NCI-H2196 (cell line): ENCODE results near the gene CRHR2.
"Not testable (repeated sequence)": the region's sequence is repeated elsewhere in the genome, so short reads cannot be mapped to it uniquely, and the experiment has no call there.

ENCODE experiments used
- DNase-seq: peaks from one replicate; lab custom pipeline; 2025; ENCODE audit not compliant: unreplicated experiment; lab: John Stamatoyannopoulos, UW

Gene CRHR2

DNA sequence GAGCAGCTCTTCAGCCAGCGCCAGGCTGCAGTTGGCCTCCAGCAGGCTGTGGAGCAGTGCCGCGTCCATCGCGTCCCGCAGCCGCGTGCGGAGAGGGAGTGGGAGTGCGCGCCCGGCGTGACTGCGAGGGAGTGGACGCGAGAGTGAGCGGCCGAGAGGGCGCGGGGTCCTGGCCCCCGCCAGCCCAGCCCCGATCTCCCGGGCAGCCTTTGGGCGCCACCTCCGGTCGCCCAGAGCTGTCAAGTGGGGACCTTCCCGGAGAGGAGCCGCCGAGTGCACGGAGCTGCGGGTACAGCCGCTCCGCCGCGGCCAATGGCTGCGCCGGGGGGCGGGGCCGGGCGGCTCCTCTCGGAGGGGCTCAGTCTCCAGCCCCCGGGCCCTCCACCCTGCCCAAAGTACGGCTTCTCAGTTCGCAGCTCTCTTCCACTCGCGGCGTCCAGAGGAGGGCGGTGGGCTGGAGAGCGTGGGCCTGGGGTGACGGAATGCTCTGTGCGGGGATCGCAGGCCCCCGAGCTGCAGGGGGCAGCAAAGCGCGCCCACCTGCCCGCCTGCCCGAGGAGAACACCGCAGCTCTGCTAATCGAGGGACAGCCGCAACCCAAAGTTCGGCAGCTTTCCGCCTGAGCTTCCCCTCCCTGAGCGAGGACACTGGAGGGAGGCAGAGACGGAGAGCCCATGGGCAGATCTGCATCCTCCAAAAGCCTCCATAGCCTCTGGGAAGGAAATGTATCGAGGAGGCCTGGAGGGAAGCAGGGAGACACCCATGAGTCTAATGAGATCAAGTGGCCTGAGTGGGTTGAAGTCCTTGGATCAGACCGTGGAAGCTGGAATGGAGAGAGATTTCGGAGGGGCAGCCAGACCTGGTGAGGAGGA is at the start of gene CRHR2:
TSS of gene CRHR2 (minus strand) at position 245 of the 872 bp plus-strand sequence. CDS start at position 69, 176 bp downstream.
- no peak for DNase-seq

- DNase-seq: no peak
These were observed 49.3 kb upstream of the CRHR2 start for GRCh38 chr7:30731581-30731980.

DNA sequence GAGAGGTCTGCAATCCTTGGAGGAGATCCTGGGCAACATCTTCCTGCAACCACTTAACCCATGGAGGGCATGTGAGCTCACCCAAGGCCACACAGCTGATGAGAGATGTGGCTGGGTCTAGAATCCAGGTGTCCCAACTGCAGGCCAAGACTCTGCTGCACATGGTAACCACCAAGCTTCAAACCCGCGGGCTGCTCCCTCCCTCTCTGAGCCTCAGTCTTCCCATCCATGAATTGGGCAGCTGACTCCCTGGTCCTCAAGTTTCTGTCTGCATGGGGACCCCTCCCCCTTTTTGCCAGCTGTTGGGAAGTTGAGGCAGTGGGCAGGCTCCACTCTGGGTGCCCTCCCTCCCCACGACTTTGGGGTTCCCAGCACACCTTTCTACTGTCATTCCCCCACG is 48.7 kb upstream of the CRHR2 start:
- DNase-seq: no peak

- DNase-seq: no peak
These were observed 47.8 kb upstream of the CRHR2 start for GRCh38 chr7:30730097-30730496.

GRCh38 chr7:30729642-30730041 is 47.4 kb upstream of the CRHR2 start:
- no peak for DNase-seq

DNA sequence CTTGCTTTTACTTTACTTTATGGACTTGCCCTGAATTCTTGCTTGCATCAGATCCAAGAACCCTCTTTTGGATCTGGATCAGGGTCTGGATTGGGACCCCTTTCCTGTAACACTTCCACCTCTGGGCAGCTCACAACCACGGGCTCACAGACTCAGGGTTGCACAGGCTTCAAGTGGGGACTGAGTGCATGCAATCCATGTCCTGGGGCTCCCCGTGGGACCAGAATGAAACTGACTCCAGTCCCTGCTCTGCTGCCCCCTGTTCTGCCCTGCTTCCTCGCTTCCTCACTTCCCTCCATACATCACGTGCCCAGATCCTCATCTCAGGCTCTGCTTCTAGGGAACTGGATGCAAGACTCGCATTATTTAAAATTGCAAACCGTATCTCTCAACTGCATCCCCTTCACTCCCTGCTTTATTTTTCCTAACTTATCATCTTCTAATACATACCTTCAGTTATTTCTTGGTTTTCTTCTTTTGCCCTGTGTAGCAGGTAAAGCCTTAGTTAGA is 46.4 kb upstream of the CRHR2 start:
- DNase-seq: no peak

GRCh38 chr7:30727061-30727945 is 45.0 kb upstream of the CRHR2 start:
- DNase-seq: no peak

- DNase-seq: no peak
These were observed 44.2 kb upstream of the CRHR2 start for GRCh38 chr7:30726296-30727006.

DNA sequence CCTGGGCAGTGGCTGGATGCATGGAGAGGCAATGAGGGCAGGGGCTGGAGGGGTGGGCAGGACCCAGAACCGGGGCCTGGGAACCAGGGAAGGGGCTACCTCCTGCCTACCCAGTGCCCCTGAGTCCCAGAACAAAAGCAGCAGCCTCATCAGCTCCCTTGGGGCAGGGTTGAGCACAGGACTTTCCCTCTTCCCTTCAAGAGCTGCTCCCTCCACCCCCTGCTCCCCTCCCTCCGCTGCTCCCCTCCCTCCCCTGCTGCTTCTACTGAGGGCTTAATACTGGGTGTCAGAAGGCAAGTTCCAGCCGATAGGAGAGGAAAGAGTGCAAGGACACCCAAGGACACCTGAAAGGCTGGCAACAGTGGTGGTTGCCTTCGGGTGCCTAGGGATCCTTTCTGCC is 41.5 kb upstream of the CRHR2 start:
- DNase-seq: no peak

DNA sequence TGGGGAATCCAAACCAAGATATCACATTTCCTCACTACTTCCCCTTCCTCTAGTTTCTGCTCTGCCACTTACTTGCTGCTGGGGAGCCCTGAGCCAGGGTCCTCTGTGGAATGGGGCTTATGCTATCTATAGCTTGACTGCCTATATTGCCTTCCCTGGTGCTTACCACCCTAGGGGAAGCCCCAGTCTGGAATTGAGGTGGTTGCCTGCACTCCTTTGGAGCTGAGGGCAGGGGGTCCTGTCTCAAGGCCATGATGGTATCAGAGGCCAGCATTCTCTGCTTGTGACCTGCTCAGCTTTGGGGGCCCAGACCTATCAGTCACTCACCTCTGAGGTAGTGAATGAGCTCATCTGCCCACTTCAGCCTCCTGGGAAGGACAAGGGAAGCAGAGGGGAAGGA is 40.4 kb upstream of the CRHR2 start:
- DNase-seq: no peak

DNA sequence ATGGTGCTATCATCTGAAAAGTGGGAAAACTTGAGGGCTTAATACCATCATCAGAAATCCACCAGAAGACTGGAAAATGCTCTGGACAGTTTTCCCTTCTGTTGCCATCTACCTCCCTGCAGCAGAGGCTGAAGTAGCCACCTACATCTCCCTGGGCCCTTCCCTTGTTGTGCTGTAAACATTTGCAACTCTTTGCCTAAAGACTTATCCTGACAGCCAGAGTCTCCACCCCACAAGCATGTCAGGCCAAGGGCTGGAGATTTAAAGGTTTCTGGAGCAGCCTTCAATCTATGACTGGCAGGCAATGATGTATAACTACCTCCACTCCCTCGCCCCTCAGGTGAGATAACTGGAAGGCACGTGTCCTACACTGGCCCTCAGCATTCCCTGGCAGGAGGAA is 39.9 kb upstream of the CRHR2 start:
- DNase-seq: no peak

DNA sequence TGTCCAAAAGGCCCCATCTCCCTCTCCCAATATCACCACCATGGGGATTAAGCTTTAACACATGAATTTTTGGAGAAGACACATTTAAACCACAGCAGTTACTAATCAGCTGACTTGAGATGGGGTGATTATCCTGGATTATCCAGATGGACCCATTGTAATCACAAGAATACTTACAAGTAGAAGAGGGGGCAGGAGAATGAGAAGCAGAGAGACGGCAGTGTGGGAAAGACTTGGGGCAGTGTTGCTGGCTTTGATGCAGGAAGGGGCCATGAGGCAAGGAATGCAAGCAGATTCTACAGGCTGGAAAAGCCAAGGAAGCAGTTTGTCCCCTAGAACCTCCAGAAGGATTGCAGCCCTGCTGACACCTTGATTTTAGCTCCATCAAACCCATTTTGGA is 39.0 kb upstream of the CRHR2 start:
- no peak for DNase-seq

- not testable (repeated sequence) for DNase-seq
These were observed 37.2 kb upstream of the CRHR2 start for GRCh38 chr7:30719434-30719833.

- DNase-seq: no peak
These were observed 34.9 kb upstream of the CRHR2 start for GRCh38 chr7:30717181-30717580.

- DNase-seq: no peak
These were observed 31.9 kb upstream of the CRHR2 start for GRCh38 chr7:30714129-30714528.

GRCh38 chr7:30713392-30713791 is 31.1 kb upstream of the CRHR2 start:
- no peak for DNase-seq

GRCh38 chr7:30710669-30711068 is 28.4 kb upstream of the CRHR2 start:
- no peak for DNase-seq

GRCh38 chr7:30709549-30709948 is 27.3 kb upstream of the CRHR2 start:
- no peak for DNase-seq

GRCh38 chr7:30708983-30709382 is 26.7 kb upstream of the CRHR2 start:
- no peak for DNase-seq

DNA sequence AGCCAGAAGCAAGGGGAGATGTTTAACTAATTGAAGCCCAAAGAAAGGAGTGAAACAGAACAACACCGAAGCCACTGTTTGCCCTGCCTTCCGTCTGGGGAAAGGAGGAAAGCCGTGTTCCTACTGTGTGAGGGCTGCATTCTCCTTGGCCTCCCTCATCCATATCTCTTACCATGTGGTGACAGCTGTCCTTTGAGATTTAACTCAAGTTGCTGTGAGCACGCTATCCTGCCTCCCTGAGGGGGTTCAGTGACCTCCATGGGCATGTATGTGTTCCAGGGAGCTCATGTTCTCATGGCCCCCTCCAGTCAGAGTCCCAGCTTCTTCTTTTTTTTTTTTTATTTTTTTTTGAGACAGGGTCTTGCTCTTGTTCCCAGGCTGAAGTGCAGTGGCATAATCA is 26.2 kb upstream of the CRHR2 start:
- DNase-seq: no peak
